ENCODE results near the gene GPAT2. TPM values are rescaled to one million over a fixed set of nuclear protein-coding genes. Genes with fewer than 3 reads are reported as not detected.

GPAT2 gene
- total RNA-seq, 1 experiment from 2014 or later: not detected

GRCh38 chr2:96083064-96083939 lies 48.6 kb upstream of the GPAT2 start:
- Histone ChIP-seq H3K79me2 (ENCODE audit: low read length) (no peaks in the 10 kb centered on the region), H3K36me3 (ENCODE audit: low read depth, low read length) (no peaks in the 10 kb centered on the region), H3K4me3 (ENCODE audit: low read length) (no peak overlapping the region), H3K9me2 (replicated peaks; ENCODE audit: low read length) (no peaks in the 10 kb centered on the region), H3K27me3 (ENCODE audit: low read length) (peaks cover 9% of the 10 kb centered on the region; the same call in 1 of the 2 replicates), H3K27ac (ENCODE audit: low read length) (no peak overlapping the region), H3K4me1 (ENCODE audit: insufficient read depth, low read length) (no peaks in the 10 kb centered on the region), H3K9me3 (ENCODE audit: low read length) (no peaks in the 10 kb centered on the region), H4K20me1 (ENCODE audit: low read length) (no peaks in the 10 kb centered on the region), H2AFZ (ENCODE audit: low read length) (no peak overlapping the region), H3K9ac (ENCODE audit: low read length) (no peak overlapping the region), H3K4me2 (ENCODE audit: low read length) (no peak overlapping the region), H3F3A (ENCODE audit: low read length, unreplicated experiment) (no peaks in the 10 kb centered on the region)
- ATAC-seq (no peak), DNase-seq (no peak)
- CTCF ChIA-PET: no interaction called here
- no TSS peak for BruUV-seq (replicated peaks)
- TF ChIP-seq, protein P1, sequence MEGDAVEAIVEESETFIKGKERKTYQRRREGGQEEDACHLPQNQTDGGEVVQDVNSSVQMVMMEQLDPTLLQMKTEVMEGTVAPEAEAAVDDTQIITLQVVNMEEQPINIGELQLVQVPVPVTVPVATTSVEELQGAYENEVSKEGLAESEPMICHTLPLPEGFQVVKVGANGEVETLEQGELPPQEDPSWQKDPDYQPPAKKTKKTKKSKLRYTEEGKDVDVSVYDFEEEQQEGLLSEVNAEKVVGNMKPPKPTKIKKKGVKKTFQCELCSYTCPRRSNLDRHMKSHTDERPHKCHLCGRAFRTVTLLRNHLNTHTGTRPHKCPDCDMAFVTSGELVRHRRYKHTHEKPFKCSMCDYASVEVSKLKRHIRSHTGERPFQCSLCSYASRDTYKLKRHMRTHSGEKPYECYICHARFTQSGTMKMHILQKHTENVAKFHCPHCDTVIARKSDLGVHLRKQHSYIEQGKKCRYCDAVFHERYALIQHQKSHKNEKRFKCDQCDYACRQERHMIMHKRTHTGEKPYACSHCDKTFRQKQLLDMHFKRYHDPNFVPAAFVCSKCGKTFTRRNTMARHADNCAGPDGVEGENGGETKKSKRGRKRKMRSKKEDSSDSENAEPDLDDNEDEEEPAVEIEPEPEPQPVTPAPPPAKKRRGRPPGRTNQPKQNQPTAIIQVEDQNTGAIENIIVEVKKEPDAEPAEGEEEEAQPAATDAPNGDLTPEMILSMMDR (conservative IDR thresholded peaks at IDR 0.05; ENCODE audit: low read depth, low read length): no peak
- TF ChIP-seq EZH2 (IDR thresholded peaks at IDR 0.05; ENCODE audit: low read length, unreplicated experiment) (no peak), EZH2phosphoT487 (IDR thresholded peaks at IDR 0.05; ENCODE audit: borderline replicate concordance, low read length) (no peak)
- intact Hi-C loops (cut with micrococcal nuclease): no loop called here
- POLR2A ChIA-PET (ENCODE audit: unreplicated experiment): no interaction called here

DNA sequence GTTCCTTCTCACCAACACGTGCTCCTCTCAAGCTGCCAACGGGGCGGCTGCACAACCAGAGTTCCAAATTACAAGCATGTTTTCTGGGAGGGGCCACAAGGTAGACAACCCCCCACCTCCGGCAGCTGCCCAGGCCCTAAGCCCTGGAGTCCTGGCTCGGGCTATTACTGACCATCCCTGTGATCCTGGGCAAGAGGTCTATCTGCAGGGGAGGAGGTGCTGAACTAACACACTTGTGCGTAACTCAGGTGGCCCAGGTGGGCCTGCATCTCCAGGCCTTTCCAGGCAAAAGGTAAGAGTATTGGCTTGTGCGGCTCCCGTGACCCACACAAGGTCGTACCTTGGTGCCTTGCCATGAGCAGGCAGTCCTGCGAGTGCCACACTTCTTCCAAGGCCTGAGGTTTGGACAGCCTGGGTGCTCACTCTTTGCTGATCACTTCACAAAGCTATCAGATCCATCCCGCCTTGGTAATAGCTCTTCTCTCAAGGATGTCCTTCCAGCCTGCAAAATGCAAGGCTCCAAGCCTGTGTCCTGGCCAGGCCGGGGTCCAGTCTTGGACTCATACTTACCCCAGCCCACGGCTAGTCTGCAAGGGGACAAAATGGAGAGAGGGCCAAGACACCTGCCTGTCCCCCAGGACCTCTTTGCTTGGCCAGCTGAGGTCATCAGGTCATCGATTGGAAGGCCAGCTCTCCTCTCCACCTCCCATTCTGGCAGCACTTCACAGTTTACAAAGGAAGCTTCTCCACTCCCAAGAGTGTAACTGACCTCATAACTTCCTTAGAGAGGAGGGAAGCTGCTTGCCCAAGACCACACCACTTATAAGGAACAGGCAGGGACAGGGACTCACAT lies 47.7 kb upstream of the GPAT2 start:
- H3K9me2 ChIP-seq (replicated peaks; ENCODE audit: low read length): no peaks in the 10 kb centered on the region
- TF ChIP-seq EZH2 (IDR thresholded peaks at IDR 0.05; ENCODE audit: low read length, unreplicated experiment): no peak
- no peak for TF ChIP-seq EZH2phosphoT487 (IDR thresholded peaks at IDR 0.05; ENCODE audit: borderline replicate concordance, low read length)
- TF ChIP-seq, protein P1 (conservative IDR thresholded peaks at IDR 0.05; ENCODE audit: low read depth, low read length): no peak
- DNase-seq: no peak
- no peaks in the 10 kb centered on the region for H3K4me1 ChIP-seq (ENCODE audit: insufficient read depth, low read length)
- CTCF ChIA-PET: no interaction called here
- H3K9ac ChIP-seq (ENCODE audit: low read length): no peak overlapping the region
- H3F3A ChIP-seq (ENCODE audit: low read length, unreplicated experiment): no peaks in the 10 kb centered on the region
- no peak overlapping the region for H3K4me2 ChIP-seq (ENCODE audit: low read length)
- POLR2A ChIA-PET (ENCODE audit: unreplicated experiment): no interaction called here
- H3K79me2 ChIP-seq (ENCODE audit: low read length): no peaks in the 10 kb centered on the region
- peaks cover 9% of the 10 kb centered on the region; the same call in 1 of the 2 replicates for H3K27me3 ChIP-seq (ENCODE audit: low read length)
- H4K20me1 ChIP-seq (ENCODE audit: low read length): no peaks in the 10 kb centered on the region
- no peak overlapping the region for H3K27ac ChIP-seq (ENCODE audit: low read length)
- ATAC-seq: no peak
- H3K36me3 ChIP-seq (ENCODE audit: low read depth, low read length): no peaks in the 10 kb centered on the region
- no peak overlapping the region for H3K4me3 ChIP-seq (ENCODE audit: low read length)
- intact Hi-C loops (cut with micrococcal nuclease): no loop called here
- no peak overlapping the region for H2AFZ ChIP-seq (ENCODE audit: low read length)
- no peaks in the 10 kb centered on the region for H3K9me3 ChIP-seq (ENCODE audit: low read length)
- no TSS peak for BruUV-seq (replicated peaks)
